GM23338 (cell line): ENCODE data around the gene UBASH3B. TPM values are rescaled to one million over a fixed set of nuclear protein-coding genes. Genes with fewer than 3 reads are reported as not detected.

Experiments used
- ATAC-seq: fragments of 200-7000 bp; cut with Tn5 transposase; 3 replicates; pipeline ENCODE4 v1.9.1; 2020
- DNase-seq: peaks from one replicate; pipeline ENCODE4 v3.0.0-alpha.2; 2015; ENCODE audit warnings: low spot score
- H2AFZ ChIP-seq: fragments of 200-600 bp; sonication (generic); 2 replicates; pipeline ENCODE4 v1.8.0; 2016; ENCODE audit warnings: antibody characterized with exemption, mild to moderate bottlenecking, moderate library complexity
- H3F3A ChIP-seq: fragments of 200-600 bp; sonication (generic); replicated peaks from 2 replicates; pipeline ENCODE4 v1.8.0; 2017; ENCODE audit warnings: antibody characterized with exemption, mixed run types, low read depth
- H3K27ac ChIP-seq: fragments of 200-600 bp; sonication (generic); 2 replicates; pipeline ENCODE4 v1.6.1; 2016; ENCODE audit warnings: low read depth
- H3K27me3 ChIP-seq: fragments of 200-600 bp; sonication (generic); 2 replicates; pipeline ENCODE4 v1.8.0; 2016; ENCODE audit warnings: mild to moderate bottlenecking, mixed run types, moderate library complexity; ENCODE audit not compliant: insufficient read depth
- H3K36me3 ChIP-seq: fragments of 200-600 bp; sonication (generic); 2 replicates; pipeline ENCODE4 v1.8.0; 2016; ENCODE audit warnings: mild to moderate bottlenecking; ENCODE audit not compliant: insufficient read depth
- H3K4me1 ChIP-seq: fragments of 200-600 bp; sonication (generic); 2 replicates; pipeline ENCODE4 v1.8.0; 2016; ENCODE audit warnings: mild to moderate bottlenecking, moderate library complexity; ENCODE audit not compliant: insufficient read depth
- H3K4me2 ChIP-seq: fragments of 200-600 bp; sonication (generic); 2 replicates; pipeline ENCODE4 v1.7.1; 2017; ENCODE audit warnings: mixed run types
- H3K4me3 ChIP-seq: fragments of 200-600 bp; sonication (generic); 2 replicates; pipeline ENCODE4 v1.6.1; 2016; ENCODE audit warnings: mixed run types
- H3K79me2 ChIP-seq: fragments of 200-600 bp; sonication (generic); replicated peaks from 2 replicates; pipeline ENCODE4 v1.8.0; 2017; ENCODE audit warnings: mild to moderate bottlenecking; ENCODE audit not compliant: insufficient read depth
- H3K9me2 ChIP-seq: fragments of 200-600 bp; sonication (generic); 2 replicates; pipeline ENCODE4 v1.8.0; 2017; ENCODE audit not compliant: insufficient read depth
- H4K20me1 ChIP-seq: fragments of 200-600 bp; sonication (generic); replicated peaks from 2 replicates; pipeline ENCODE4 v1.8.0; 2017; ENCODE audit warnings: mild to moderate bottlenecking; ENCODE audit not compliant: insufficient read depth
- H3K27ac Mint-ChIP-seq: 2 replicates; pipeline ENCODE4 v1.8.0; 2020; ENCODE audit warnings: inconsistent platforms, mild to moderate bottlenecking, moderate library complexity, mixed read lengths
- H3K27me3 Mint-ChIP-seq: 3 replicates; pipeline ENCODE4 v1.8.0; 2022; ENCODE audit warnings: low read depth, mild to moderate bottlenecking, moderate library complexity, mixed read lengths, inconsistent platforms; ENCODE audit not compliant: insufficient read depth, poor library complexity
- H3K36me3 Mint-ChIP-seq: 3 replicates; pipeline ENCODE4 v1.8.0; 2021; ENCODE audit warnings: low read depth, mild to moderate bottlenecking, inconsistent platforms, moderate library complexity, mixed read lengths
- H3K4me1 Mint-ChIP-seq: 3 replicates; pipeline ENCODE4 v1.8.0; 2020; ENCODE audit warnings: mild to moderate bottlenecking, inconsistent platforms, mixed read lengths
- H3K4me3 Mint-ChIP-seq: 3 replicates; pipeline ENCODE4 v1.8.0; 2021; ENCODE audit warnings: moderate library complexity, mild to moderate bottlenecking, inconsistent platforms, mixed read lengths
- H3K9me3 Mint-ChIP-seq: 3 replicates; pipeline ENCODE4 v1.8.0; 2020; ENCODE audit warnings: moderate library complexity, mild to moderate bottlenecking, inconsistent platforms, mixed read lengths
- JUNB ChIP-seq: IDR thresholded peaks from one replicate; pipeline ENCODE4 v1.6.1; 2016; ENCODE audit warnings: antibody characterized with exemption; ENCODE audit not compliant: unreplicated experiment
- polyA plus RNA-seq: library from polyadenylated mRNA; unstranded; fragments of >200 nt; fragmentation: Nextera tagmentation; extraction: Ambion mirVana; gene quantifications from 2 replicates; pipeline ENCODE4 v1.2.1, GENCODE V29; 2016
- total RNA-seq: library from RNA; depleted of rRNA; stranded (reverse); fragments of >200 nt; shearing (Covaris generic); gene quantifications from 2 replicates; pipeline ENCODE4 v1.2.3, GENCODE V29; 2014
- TF ChIP-seq, protein P1 (sequence below): fragments of 250-450 bp; sonication (Bioruptor Pico); IDR thresholded peaks from 2 replicates; pipeline ENCODE4 v1.5.0; 2020; ENCODE audit warnings: mild to moderate bottlenecking, moderate library complexity
- TF ChIP-seq, protein P2 (sequence below): IDR thresholded peaks from 2 replicates; pipeline ENCODE4 v1.6.1; 2016; ENCODE audit warnings: antibody characterized with exemption
- TF ChIP-seq, protein P3 (sequence below), 2 experiments: fragments of 200-600 bp in 1 of 2; sonication (generic) in 1 of 2; conservative IDR thresholded peaks; 2 replicates each; pipeline versions ENCODE4 v1.5.1 to v1.6.1; 2016 to 2017; ENCODE audit warnings: antibody characterized with exemption in 2 of 2, low read depth in 2 of 2, mild to moderate bottlenecking in 2 of 2, moderate library complexity in 1 of 2

UBASH3B gene
- total and polyA plus RNA-seq, 2 experiments from 2014 or later = 2.1 to 12.0 TPM

DNA sequence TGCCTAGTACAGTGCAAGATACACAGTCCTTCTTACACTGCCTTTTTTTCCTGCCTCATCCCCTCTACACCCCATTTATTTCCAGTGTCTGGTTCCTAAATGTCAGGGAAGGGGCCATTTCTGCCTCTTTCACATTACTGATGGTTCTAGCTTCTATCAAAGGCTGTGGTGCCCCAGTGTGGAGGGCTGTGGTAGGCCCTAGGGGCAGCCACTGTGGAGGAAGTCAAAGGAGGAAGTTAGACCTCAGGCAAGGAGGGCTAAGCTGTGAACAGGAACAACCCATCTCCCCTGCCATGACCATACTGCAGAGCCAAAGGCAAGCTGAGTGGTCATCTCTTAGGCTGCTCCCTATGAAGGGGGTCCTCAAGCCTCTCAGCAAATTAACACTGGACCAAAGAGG lies 100.9 kb downstream of the UBASH3B start:
- Histone ChIP-seq H4K20me1 (no peaks in the 10 kb centered on the region; the same call in 1 of the 2 replicates), H3K4me3 (no peak overlapping the region), H3K27ac (no peak overlapping the region), H3K9me2 (no peaks in the 10 kb centered on the region), H3K4me1 (no peaks in the 10 kb centered on the region), H3F3A (no peaks in the 10 kb centered on the region), H3K36me3 (no peaks in the 10 kb centered on the region), H3K27me3 (no peaks in the 10 kb centered on the region), H3K79me2 (no peaks in the 10 kb centered on the region), H2AFZ (no peak overlapping the region), H3K4me2 (no peak overlapping the region)
- H3K36me3 Mint-ChIP-seq = no peaks in the 10 kb centered on the region
- H3K27ac Mint-ChIP-seq = no peak overlapping the region
- H3K4me3 Mint-ChIP-seq = no peak overlapping the region
- DNase-seq = no peak
- H3K9me3 Mint-ChIP-seq = no peaks in the 10 kb centered on the region; the same call in 2 of the 3 replicates
- TF ChIP-seq, protein P1, sequence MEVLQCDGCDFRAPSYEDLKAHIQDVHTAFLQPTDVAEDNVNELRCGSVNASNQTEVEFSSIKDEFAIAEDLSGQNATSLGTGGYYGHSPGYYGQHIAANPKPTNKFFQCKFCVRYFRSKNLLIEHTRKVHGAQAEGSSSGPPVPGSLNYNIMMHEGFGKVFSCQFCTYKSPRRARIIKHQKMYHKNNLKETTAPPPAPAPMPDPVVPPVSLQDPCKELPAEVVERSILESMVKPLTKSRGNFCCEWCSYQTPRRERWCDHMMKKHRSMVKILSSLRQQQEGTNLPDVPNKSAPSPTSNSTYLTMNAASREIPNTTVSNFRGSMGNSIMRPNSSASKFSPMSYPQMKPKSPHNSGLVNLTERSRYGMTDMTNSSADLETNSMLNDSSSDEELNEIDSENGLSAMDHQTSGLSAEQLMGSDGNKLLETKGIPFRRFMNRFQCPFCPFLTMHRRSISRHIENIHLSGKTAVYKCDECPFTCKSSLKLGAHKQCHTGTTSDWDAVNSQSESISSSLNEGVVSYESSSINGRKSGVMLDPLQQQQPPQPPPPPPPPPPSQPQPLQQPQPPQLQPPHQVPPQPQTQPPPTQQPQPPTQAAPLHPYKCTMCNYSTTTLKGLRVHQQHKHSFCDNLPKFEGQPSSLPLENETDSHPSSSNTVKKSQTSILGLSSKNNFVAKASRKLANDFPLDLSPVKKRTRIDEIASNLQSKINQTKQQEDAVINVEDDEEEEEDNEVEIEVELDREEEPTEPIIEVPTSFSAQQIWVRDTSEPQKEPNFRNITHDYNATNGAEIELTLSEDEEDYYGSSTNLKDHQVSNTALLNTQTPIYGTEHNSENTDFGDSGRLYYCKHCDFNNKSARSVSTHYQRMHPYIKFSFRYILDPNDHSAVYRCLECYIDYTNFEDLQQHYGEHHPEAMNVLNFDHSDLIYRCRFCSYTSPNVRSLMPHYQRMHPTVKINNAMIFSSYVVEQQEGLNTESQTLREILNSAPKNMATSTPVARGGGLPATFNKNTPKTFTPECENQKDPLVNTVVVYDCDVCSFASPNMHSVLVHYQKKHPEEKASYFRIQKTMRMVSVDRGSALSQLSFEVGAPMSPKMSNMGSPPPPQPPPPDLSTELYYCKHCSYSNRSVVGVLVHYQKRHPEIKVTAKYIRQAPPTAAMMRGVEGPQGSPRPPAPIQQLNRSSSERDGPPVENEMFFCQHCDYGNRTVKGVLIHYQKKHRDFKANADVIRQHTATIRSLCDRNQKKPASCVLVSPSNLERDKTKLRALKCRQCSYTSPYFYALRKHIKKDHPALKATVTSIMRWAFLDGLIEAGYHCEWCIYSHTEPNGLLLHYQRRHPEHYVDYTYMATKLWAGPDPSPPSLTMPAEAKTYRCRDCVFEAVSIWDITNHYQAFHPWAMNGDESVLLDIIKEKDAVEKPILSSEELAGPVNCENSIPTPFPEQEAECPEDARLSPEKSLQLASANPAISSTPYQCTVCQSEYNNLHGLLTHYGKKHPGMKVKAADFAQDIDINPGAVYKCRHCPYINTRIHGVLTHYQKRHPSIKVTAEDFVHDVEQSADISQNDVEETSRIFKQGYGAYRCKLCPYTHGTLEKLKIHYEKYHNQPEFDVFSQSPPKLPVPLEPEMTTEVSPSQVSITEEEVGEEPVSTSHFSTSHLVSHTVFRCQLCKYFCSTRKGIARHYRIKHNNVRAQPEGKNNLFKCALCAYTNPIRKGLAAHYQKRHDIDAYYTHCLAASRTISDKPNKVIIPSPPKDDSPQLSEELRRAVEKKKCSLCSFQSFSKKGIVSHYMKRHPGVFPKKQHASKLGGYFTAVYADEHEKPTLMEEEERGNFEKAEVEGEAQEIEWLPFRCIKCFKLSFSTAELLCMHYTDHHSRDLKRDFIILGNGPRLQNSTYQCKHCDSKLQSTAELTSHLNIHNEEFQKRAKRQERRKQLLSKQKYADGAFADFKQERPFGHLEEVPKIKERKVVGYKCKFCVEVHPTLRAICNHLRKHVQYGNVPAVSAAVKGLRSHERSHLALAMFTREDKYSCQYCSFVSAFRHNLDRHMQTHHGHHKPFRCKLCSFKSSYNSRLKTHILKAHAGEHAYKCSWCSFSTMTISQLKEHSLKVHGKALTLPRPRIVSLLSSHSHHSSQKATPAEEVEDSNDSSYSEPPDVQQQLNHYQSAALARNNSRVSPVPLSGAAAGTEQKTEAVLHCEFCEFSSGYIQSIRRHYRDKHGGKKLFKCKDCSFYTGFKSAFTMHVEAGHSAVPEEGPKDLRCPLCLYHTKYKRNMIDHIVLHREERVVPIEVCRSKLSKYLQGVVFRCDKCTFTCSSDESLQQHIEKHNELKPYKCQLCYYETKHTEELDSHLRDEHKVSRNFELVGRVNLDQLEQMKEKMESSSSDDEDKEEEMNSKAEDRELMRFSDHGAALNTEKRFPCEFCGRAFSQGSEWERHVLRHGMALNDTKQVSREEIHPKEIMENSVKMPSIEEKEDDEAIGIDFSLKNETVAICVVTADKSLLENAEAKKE (CRISPR knock-in tag) = no peak
- TF ChIP-seq, protein P2, sequence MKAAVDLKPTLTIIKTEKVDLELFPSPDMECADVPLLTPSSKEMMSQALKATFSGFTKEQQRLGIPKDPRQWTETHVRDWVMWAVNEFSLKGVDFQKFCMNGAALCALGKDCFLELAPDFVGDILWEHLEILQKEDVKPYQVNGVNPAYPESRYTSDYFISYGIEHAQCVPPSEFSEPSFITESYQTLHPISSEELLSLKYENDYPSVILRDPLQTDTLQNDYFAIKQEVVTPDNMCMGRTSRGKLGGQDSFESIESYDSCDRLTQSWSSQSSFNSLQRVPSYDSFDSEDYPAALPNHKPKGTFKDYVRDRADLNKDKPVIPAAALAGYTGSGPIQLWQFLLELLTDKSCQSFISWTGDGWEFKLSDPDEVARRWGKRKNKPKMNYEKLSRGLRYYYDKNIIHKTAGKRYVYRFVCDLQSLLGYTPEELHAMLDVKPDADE = no peak
- TF ChIP-seq JUNB = no peak
- TF ChIP-seq, protein P3, sequence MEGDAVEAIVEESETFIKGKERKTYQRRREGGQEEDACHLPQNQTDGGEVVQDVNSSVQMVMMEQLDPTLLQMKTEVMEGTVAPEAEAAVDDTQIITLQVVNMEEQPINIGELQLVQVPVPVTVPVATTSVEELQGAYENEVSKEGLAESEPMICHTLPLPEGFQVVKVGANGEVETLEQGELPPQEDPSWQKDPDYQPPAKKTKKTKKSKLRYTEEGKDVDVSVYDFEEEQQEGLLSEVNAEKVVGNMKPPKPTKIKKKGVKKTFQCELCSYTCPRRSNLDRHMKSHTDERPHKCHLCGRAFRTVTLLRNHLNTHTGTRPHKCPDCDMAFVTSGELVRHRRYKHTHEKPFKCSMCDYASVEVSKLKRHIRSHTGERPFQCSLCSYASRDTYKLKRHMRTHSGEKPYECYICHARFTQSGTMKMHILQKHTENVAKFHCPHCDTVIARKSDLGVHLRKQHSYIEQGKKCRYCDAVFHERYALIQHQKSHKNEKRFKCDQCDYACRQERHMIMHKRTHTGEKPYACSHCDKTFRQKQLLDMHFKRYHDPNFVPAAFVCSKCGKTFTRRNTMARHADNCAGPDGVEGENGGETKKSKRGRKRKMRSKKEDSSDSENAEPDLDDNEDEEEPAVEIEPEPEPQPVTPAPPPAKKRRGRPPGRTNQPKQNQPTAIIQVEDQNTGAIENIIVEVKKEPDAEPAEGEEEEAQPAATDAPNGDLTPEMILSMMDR (conservative IDR thresholded peaks at IDR 0.05; ENCODE audit: low read depth in 2 of 2) = peak in 1 of 2 experiments; percentile 16; a peak in 1 of 4 replicates
- ATAC-seq = no peak
- H3K4me1 Mint-ChIP-seq = peaks cover 6% of the 10 kb centered on the region
- peaks cover 7% of the 10 kb centered on the region for H3K27me3 Mint-ChIP-seq
